NOMO-1 treated with DMSO at 0.1 percent for 48 hours (cell line): ENCODE measurements around the gene KLK6.
"Not testable (repeated sequence)": the region's sequence is repeated elsewhere in the genome, so short reads cannot be mapped to it uniquely, and the experiment has no call there.

Source experiments
- DNase-seq: peaks from one replicate; lab custom pipeline; 2025; ENCODE audit not compliant: unreplicated experiment; lab: John Stamatoyannopoulos, UW

Gene KLK6

DNA sequence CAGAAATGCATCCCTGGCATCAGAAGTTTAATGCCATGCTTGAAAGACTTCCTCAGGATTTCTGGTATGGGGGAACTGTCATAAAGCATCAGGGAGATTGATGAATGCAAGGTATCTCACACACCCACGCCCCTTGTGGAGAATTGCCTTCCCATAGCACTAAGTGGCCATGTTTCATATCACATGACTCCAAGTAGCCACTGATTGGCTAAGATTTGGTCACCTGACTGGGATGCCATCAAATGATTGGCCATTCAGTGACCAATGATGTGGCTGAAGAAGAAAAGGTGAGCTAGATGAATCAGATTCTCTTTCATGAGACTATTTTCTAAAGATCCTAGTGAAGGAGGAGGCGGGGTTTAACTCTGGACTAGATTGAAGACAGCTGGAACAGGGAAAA is 24.7 kb upstream of the KLK6 start:
- DNase-seq, result no peak

DNA sequence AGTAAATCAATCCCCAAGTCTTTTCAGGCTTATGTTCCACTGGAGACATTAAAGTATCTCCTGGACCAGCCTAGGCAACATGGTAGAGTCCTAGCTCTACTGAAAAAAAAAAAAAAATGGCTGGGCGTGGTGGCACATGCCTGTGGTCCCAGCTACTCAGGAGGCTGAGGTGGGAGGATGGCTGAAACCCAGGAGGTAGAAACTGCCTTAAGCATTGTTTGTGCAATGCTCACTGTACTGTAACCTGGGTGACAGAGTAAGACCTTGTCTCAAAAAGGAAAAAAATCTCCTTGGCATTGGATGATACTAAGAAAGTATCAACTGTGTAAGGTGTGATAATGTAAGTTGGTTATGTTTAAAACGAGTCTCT is 23.3 kb upstream of the KLK6 start:
- DNase-seq, result no peak

DNA sequence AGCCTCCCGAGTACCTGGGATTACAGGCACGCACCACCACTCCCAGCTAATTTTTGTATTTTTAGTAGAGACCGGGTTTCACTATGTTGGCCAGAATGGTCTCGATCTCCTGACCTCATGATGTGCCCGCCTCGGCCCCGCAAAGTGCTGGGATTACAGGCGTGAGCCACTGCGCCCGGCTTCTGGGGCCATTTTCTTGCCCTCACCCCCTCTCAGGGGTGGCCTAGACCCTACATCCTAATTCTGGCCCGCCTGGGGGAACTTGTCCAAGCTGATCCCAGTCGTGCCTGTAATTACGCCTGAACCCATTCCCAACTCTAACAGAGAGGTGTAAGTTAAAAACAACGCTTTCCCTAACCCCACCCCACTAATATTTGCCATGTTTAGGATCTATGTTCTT is 15.0 kb upstream of the KLK6 start:
- not testable (repeated sequence) for DNase-seq

DNA sequence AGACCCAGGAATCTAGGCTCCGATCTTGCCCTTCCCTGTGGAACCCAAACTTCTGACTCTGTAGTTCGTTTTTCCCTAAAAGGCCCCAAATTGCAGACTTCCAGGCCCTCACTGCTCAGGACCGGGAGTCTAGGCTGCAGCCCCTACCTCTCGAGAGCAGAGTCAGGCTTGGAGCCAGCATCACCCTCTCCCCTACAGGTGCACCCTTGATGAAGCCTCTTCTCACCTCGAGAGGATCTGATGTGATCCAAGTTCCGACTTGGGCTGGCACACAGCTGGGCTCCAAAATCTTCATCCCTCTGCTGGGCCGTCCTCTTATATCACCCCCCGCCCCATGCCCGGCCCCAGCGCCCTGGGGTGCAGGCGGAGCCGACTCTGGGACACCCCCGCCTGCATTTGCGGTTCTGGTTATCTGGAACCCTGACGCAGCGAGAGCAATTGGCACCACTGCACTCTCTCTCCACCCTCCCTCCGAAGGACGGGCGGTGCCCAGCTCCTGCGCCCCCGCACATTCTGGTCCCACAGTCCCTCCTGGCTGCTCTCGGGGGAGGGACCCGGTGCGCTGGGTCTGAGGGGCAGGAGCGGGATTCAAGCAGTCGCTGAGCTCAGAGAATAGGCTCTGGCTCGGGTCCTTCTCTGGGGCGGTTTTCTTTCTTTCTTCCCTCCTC is 14.4 kb upstream of the KLK6 start, which contains the start of gene KLK7:
Gene KLK7, minus strand, starts transcription at position 293 of the 668 bp plus-strand sequence. CDS start 1,518 bp downstream, outside the sequence.
- DNase-seq, result no peak

DNA sequence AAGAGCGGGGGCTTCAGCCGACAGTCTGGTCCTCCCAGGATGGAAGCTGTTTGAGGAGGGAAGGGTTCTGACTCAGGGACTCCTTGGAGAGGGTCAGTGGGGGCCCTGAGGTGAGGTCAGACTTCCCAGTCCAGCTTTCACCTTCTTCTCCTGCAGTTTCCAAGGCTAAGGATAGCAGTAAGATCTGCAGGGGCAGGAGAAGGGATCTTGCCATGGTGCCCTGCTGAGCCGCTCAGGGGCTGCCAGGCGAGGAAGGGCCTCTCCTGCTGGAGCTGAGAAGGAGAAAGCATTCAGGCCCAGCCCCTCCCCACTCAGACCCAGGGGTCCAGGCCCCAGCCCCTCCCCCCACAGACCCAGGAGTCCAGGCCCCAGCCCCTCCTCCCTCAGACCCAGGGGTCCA is 12.8 kb upstream of the KLK6 start:
- no peak for DNase-seq

DNA sequence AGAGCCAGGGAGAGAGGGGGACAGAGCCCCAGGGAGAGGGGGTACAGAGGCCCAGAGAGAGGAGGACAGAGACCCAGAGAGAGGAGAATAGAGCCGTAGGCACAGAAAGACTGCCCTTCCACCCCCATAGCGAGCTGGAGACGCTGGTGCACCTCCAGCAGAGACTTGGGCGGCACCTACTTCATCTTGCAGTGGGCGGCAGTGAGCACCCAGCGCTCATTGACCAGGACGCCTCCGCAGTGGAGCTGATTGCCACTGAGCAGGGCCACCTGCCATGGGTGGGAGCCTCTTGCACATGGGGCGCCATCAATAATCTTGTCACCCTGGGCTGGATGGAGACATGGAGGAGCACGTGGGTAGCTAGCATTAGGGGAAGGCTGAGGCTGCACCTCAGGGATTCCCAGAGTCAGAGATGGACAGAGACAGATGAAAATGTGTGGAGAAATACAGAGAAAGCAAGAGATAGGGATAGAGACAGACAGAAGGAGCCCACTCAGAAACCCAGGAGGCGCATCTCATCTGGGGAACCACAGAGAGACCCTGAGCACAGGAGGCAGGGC is 12.3 kb upstream of the KLK6 start:
- DNase-seq, result no peak

DNA sequence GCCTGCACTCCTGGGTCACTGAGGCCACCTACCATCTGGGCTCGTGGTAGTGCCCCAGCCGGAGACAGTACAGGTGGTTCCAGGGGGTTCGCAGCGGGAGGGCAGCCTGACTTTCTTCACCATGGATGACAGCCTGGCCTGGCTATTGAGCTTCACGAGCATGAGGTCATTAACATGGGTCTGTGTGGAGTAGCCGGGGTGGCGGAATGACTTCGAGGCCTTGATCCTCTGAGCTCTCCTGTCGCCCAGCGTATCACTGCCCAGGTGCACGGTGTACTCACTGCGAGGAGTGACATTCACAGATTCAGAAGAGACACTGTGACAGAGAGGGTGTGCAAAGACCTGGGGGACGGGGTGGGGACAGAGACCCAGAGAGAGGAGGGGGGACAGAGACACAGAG is 10.8 kb upstream of the KLK6 start:
- no peak for DNase-seq

DNA sequence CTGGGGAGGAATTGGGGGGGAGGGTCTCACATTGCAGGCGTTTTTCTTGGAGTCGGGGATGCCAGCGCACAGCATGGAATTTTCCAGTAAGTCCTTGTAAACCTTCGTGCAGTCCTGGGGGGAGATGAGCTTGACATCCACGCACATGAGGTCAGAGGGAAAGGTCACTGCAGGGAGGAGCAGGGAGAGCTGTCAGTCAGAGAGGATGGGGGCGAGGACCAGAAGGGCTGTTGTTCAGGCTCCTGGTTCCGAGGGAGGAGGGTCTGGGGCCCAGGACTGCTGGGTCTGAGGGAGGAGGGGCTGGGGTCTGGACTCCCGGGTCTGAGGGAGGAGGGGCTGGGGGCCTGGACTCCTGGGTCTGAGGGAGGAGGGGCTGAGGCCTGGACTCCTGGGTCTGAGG is 10.4 kb upstream of the KLK6 start:
- no peak for DNase-seq

DNA sequence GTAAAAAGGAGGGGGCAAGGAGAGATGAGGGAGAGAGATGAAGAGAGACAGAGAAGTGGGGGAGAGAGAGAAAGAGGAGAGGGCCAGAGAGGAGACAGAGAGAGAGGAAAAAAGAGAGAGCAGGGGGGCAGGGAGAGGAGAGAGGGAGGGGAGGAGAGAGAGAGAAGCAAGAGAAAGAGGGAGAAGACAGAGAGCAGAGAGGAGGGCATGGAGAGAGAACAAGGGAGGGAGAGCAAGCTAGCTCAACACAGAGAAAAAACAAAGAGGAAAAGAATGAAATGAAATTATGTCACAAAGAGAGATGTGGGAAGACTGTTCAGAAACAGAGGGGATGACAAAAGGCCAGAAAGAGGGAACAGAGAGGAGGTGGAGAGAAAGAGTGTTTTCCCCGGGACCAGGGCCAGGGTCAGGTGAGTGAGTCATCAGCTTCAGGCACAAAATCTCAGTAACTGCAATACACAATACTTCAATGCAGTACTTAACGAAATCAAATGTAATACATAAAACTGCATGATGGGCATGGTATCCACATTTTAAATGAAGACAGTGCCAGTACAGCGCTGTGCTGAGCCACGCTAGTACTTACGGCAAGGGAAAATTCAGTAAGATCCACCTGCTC is 9.5 kb upstream of the KLK6 start:
- DNase-seq, result no peak

DNA sequence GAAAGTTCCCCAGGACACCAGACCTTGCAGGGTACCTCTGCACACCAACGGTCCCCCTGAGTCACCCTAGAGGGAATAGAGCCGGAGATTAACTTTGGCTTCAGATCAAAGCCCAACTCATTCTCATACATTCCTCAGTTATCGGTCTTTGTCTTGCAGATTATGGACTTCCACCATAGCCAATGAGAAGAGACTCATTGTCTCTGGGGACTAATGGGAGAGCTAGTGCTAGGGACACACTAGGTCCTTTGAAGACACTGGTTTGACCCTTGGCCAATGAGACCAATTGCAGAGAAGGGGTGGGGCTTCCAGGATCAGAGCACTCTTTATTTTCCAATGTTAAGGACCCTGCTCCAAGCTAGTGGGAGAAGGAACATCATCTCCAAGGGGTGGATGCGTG is 8.2 kb upstream of the KLK6 start:
- DNase-seq, result no peak

DNA sequence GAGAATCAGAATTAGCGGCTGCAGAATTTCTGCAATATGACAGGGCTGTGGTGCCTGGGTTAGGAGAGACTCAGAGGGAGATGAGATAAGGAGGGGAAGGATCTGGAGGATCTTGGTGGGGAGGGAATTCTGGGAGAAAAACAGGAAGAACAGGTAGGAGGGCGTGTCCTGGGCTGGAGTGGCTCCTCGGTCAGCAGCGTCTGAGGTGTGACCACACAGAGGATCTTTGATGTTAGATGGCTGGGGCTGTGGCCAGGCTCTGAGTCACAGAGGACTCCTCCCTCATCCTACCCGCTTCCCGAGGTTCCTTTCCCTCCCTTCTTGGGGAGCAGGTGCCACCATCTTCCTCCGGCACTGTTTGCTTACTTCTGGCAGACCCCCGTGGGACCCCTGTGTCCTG is 6.4 kb upstream of the KLK6 start:
- no peak for DNase-seq

DNA sequence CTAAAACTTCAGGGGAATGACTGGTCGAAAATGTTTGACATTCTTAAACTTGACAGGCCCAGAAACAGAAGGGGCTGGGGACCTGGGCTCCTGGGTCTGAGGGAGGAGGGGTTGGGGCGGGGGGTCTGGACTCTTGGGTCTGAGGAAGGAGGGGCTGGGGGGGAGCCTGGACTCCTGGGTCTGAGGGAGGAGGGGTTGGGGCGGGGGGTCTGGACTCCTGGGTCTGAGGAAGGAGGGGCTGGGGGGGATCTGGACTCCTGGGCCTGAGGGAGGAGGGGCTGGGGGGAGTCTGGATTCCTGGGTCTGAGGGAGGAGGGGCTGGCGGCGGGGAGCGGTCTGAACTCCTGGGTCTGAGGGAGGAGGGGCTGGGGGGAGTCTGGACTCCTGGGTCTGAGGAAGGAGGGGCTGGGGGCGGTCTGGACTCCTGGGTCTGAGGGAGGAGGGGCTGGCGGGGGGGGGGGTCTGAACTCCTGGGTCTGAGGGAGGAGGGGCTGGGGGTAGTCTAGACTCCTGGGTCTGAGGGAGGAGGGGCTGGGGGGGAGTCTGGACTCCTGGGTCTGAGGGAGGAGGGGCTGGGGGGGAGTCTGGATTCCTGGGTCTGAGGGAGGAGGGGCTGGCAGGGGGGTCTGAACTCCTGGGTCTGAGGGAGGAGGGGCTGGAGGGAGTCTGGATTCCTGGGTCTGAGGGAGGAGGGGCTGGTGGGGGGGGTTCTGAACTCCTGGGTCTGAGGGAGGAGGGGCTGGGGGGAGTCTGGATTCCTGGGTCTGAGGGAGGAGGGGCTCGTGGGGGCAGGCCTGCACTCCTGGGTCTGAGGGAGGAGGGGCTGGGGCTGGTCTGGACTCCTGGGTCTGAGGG is 5.5 kb upstream of the KLK6 start:
- DNase-seq, result no peak

DNA sequence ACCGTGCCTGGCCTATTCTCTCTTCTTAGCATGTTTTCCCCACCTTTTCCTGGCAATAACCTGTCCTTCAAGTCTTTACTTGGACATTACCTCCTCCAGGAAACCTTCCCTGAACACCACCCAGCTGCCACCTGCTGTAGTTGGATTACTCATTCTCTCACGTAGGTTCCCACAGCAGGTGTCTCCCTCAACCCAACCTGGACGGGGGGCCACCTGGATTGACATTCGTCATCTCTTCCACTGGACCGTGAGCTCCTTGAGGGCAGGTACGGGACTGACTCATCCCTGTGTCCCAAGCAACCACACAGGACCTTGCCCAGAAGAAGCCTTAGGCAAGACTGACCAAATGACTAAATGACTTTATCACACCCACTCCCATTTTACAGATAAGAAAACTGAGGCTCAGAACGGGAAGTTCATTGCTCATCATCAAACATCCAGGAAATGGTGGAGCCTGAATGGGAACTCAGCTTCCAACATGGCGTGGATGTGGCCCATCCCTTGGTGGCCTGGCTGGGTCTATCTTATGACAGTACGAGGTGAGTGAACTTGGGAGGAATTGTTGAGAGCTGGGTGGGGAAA is 3.5 kb upstream of the KLK6 start:
- DNase-seq, result no peak

DNA sequence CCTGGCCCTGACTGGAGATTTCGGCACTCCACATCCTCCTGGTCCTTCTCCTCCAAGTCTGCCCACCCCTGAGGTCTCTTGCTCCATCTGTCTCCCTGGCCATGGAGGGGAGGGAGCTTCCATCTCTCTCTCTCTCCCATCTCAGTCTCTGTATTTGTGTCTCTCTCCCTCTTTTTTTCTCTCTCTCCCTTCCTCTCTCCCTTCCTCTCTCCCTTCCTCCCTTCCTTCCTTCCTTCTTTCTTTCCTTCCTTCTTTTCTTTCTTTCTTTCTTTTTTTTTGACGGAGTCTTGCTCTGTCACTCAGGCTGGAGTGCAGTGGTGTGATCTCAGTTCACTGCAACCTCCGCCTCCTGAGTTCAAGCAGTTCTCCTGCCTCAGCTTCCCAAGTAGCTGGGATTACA is 419 bp upstream of the KLK6 start:
- not testable (repeated sequence) for DNase-seq

DNA sequence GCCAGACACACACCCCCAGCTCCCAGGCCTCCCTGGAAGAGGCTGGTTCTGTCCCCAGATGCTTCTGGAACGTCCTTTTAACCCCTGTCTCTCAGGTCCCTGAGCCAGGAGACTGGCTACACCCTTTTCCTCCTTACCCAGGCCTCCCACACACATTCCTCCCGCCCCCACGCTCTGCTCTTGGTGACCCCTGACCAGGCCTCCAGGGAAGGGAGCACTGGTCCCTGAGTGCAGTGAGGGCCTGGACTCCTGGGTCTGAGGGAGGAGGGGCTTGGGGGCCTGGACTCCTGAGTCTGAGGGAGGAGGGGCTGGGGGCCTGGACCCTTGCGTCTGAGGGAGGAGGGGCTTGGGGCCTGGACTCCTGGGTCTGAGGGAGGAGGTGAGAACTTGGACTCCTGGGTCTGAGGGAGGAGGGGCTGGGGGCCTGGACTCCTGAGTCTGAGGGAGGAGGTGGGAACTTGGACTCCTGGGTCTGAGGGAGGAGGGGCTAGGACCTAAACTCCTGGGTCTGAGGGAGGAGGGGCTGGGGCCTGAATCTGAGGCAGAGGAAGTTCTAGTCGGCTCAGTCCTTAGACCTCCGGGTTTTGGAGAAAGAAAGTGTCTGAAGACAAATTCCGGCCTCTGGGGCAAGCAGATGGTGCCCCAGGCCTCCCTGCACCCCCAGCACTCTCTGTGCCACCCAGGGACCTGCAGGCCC is 527 bp downstream of the KLK6 start:
- DNase-seq, result no peak

DNA sequence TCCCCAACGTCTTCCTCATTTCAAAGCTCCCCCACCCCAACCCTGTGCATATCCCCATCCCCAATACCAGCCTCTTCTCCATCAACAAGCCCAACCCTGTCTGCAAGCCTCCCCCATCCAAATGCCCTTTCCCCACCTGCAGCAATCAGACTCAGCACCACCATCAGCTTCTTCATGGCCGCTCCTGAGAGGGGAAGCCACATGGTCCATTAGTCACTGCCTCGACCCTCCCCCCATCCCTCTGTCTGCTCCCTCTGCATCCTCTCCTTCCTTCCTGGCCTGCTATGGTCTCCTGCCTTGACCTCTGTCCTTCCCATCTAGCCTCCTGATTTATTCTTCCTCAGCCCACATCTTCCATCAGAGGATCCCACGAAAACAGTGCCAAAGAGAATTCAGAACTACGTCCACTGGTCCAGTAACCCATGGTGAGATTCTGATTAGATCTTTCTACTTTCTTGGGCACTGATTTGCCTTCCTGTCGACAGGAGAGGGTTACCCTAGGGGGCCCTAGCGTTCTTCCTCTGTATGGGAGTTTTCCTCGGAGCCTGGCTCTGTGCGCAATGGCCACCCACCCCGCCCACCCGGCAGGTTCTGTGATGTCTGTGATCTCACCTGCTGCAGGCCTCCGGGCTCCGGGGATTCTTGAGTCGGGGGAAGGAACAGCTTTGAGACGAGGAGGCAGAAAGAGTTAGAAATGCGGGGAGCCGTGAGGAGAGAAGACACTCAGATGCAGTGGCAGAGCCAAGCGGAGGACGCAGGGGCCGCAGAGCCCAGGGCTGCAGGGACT is 1.3 kb downstream of the KLK6 start:
- no peak for DNase-seq

DNA sequence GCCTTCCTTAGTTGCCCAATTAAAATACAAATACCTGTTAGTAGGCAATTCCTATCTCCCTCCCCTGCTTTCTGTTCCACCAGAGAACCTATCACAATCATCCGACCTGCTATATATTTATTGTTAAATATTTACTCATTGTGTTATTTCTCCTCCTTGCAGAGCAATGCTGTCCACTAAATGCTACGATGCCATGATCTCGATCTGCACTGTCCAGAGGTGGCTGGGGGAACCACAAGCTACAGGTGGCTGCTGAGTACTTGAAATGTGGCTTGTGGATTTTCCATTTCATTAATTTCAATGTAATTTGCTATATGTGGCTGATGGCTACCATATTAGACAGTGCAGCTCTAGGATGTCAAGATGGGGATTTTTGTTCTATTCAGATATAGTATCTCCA is 5.1 kb downstream of the KLK6 start:
- DNase-seq, result no peak

DNA sequence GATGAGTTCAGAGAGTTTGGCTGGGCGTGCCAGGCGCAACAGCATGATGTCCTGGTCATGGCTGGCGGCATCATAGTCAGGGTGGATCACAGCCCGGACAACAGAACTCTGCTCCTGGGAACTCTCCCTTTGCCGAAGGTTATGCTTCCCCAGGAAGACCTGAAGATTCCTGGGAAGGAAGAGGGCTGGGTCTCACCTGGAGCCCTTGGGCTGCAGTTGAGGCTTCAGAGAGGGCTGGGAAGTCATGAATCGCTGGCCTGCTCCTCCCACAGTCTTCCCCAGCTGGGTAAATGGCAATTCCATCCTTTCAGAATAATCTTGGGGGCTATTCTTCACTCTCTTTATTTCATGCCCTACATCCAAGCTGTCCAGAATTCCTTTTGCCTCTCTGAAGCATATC is 6.0 kb downstream of the KLK6 start:
- no peak for DNase-seq

DNA sequence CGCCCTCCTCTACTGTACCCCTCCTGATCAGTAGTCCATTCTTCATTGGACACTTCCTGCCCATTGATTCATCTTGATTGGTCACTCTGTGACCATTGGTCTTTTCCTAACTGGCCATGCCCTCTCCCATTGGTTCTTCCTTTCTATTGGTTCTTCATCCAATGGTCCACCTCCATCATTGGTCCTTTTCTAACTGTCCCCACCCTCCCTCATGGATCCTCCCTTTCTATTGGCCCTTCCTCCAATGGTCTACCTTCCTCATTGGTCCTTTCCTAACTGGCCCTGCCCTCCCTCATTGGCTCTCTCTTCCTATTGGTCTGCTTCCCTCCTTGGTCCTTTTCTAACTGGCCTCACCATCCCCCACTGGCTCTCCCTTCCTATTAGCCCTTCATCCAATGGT is 7.1 kb downstream of the KLK6 start:
- no peak for DNase-seq
